ENCODE results near the gene ASXL2.
"Not testable (repeated sequence)": the region's sequence is repeated elsewhere in the genome, so short reads cannot be mapped to it uniquely, and the experiment has no call there.

Gene ASXL2

GRCh38 chr2:25831746-25832449 lies 46.4 kb downstream of the ASXL2 start:
- Histone ChIP-seq H3K9ac (ENCODE audit: low read length) (no peak overlapping the region), H3K27me3 (ENCODE audit: low read length) (no peaks in the 10 kb centered on the region), H2AFZ (ENCODE audit: low read depth, low read length, severe bottlenecking) (no peak overlapping the region), H3K4me3 (ENCODE audit: insufficient read depth, low read length, poor library complexity, severe bottlenecking) (no peak overlapping the region), H3K9me3 (ENCODE audit: insufficient read depth, low read length) (no peaks in the 10 kb centered on the region), H3K36me3 (ENCODE audit: low read length) (0 out of 2 replicates have a peak, but pooled peaks cover 3% of the 10 kb centered on the region), H4K20me1 (ENCODE audit: low read depth, low read length) (no peaks in the 10 kb centered on the region), H3K27ac (ENCODE audit: low read depth, low read length) (no peak overlapping the region), H3K79me2 (ENCODE audit: insufficient read depth, low read length) (peaks cover 9% of the 10 kb centered on the region; the same call in 1 of the 2 replicates), H3K9me2 (replicated peaks; ENCODE audit: insufficient read depth, low read length) (no peaks in the 10 kb centered on the region), H3K4me2 (ENCODE audit: low read depth, low read length, poor library complexity, severe bottlenecking) (no peak overlapping the region), H3F3A (ENCODE audit: insufficient read depth) (no peaks in the 10 kb centered on the region)
- no peak for TF ChIP-seq EZH2phosphoT487 (conservative IDR thresholded peaks at IDR 0.05; ENCODE audit: low read length)
- TF ChIP-seq, protein P1, sequence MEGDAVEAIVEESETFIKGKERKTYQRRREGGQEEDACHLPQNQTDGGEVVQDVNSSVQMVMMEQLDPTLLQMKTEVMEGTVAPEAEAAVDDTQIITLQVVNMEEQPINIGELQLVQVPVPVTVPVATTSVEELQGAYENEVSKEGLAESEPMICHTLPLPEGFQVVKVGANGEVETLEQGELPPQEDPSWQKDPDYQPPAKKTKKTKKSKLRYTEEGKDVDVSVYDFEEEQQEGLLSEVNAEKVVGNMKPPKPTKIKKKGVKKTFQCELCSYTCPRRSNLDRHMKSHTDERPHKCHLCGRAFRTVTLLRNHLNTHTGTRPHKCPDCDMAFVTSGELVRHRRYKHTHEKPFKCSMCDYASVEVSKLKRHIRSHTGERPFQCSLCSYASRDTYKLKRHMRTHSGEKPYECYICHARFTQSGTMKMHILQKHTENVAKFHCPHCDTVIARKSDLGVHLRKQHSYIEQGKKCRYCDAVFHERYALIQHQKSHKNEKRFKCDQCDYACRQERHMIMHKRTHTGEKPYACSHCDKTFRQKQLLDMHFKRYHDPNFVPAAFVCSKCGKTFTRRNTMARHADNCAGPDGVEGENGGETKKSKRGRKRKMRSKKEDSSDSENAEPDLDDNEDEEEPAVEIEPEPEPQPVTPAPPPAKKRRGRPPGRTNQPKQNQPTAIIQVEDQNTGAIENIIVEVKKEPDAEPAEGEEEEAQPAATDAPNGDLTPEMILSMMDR (IDR thresholded peaks at IDR 0.05; ENCODE audit: insufficient read depth, low read length, poor library complexity, severe bottlenecking) = no peak

DNA sequence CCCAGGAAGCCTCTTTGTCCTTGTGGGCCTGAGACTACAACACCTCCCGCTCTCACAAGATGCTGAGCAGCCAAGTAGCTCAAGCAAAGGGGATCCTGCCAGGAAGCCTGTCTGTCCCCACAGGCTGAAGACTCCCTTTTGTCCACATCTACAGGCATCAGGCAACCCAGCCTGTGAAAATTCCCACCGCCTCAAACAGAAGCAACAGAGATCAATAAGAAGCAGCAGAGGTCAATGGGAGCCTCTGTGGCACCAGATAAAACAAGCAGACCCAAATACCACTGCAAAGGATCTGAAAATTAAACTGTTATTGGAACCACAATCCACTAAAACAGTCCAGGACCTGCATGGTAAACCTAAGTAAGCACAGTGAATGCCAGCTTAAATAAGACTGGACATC lies 48.5 kb downstream of the ASXL2 start:
- Histone ChIP-seq H3K4me2 (ENCODE audit: low read depth, low read length, poor library complexity, severe bottlenecking) (no peak overlapping the region), H3K79me2 (ENCODE audit: insufficient read depth, low read length) (peaks cover 4% of the 10 kb centered on the region; the same call in 1 of the 2 replicates), H3K27me3 (ENCODE audit: low read length) (no peaks in the 10 kb centered on the region), H3F3A (ENCODE audit: insufficient read depth) (no peaks in the 10 kb centered on the region), H3K9ac (ENCODE audit: low read length) (no peak overlapping the region), H3K9me3 (ENCODE audit: insufficient read depth, low read length) (no peaks in the 10 kb centered on the region), H3K4me3 (ENCODE audit: insufficient read depth, low read length, poor library complexity, severe bottlenecking) (no peak overlapping the region), H3K9me2 (replicated peaks; ENCODE audit: insufficient read depth, low read length) (no peaks in the 10 kb centered on the region), H2AFZ (ENCODE audit: low read depth, low read length, severe bottlenecking) (no peak overlapping the region), H4K20me1 (ENCODE audit: low read depth, low read length) (no peaks in the 10 kb centered on the region), H3K27ac (ENCODE audit: low read depth, low read length) (no peak overlapping the region), H3K36me3 (ENCODE audit: low read length) (no peaks in the 10 kb centered on the region)
- TF ChIP-seq, protein P1 (IDR thresholded peaks at IDR 0.05; ENCODE audit: insufficient read depth, low read length, poor library complexity, severe bottlenecking) = no peak
- TF ChIP-seq EZH2phosphoT487 (conservative IDR thresholded peaks at IDR 0.05; ENCODE audit: low read length) = no peak

- no peaks in the 10 kb centered on the region for H3K9me3 ChIP-seq (ENCODE audit: insufficient read depth, low read length)
- peaks cover 4% of the 10 kb centered on the region; the same call in 1 of the 2 replicates for H3K79me2 ChIP-seq (ENCODE audit: insufficient read depth, low read length)
- no peaks in the 10 kb centered on the region for H4K20me1 ChIP-seq (ENCODE audit: low read depth, low read length)
- H3K9ac ChIP-seq (ENCODE audit: low read length) = no peak overlapping the region
- no peak overlapping the region for H3K4me3 ChIP-seq (ENCODE audit: insufficient read depth, low read length, poor library complexity, severe bottlenecking)
- TF ChIP-seq EZH2phosphoT487 (conservative IDR thresholded peaks at IDR 0.05; ENCODE audit: low read length) = no peak
- no peaks in the 10 kb centered on the region for H3K27me3 ChIP-seq (ENCODE audit: low read length)
- H3K9me2 ChIP-seq (replicated peaks; ENCODE audit: insufficient read depth, low read length) = no peaks in the 10 kb centered on the region
- H3F3A ChIP-seq (ENCODE audit: insufficient read depth) = no peaks in the 10 kb centered on the region
- H3K4me2 ChIP-seq (ENCODE audit: low read depth, low read length, poor library complexity, severe bottlenecking) = no peak overlapping the region
- no peak overlapping the region for H2AFZ ChIP-seq (ENCODE audit: low read depth, low read length, severe bottlenecking)
- H3K36me3 ChIP-seq (ENCODE audit: low read length) = no peaks in the 10 kb centered on the region
- H3K27ac ChIP-seq (ENCODE audit: low read depth, low read length) = no peak overlapping the region
These were observed 48.9 kb downstream of the ASXL2 start for GRCh38 chr2:25829377-25829704.

GRCh38 chr2:25828532-25829376 lies 49.5 kb downstream of the ASXL2 start:
- H3K9ac ChIP-seq (ENCODE audit: low read length); H3K27ac ChIP-seq (ENCODE audit: low read depth, low read length); H3K27me3 ChIP-seq (ENCODE audit: low read length); H3K9me3 ChIP-seq (ENCODE audit: insufficient read depth, low read length); H3K4me3 ChIP-seq (ENCODE audit: insufficient read depth, low read length, poor library complexity, severe bottlenecking); H3K79me2 ChIP-seq (ENCODE audit: insufficient read depth, low read length); H3K36me3 ChIP-seq (ENCODE audit: low read length); H4K20me1 ChIP-seq (ENCODE audit: low read depth, low read length); H3K9me2 ChIP-seq (replicated peaks; ENCODE audit: insufficient read depth, low read length); H2AFZ ChIP-seq (ENCODE audit: low read depth, low read length, severe bottlenecking); H3K4me2 ChIP-seq (ENCODE audit: low read depth, low read length, poor library complexity, severe bottlenecking); H3F3A ChIP-seq (ENCODE audit: insufficient read depth): not testable (repeated sequence)
